OCI-LY3 (cell line): ENCODE measurements around the gene NOP14.

Experiments used
- H2AFZ ChIP-seq: fragments of 200-600, 300-600 bp; shearing (Covaris generic); 2 replicates; pipeline ENCODE4 v1.6.0; 2014; ENCODE audit warnings: antibody characterized with exemption, low read depth, low read length
- H3K27ac ChIP-seq: fragments of 200-600, 300-600 bp; sonication (generic); 2 replicates; pipeline ENCODE4 v1.5.1; 2014; ENCODE audit warnings: mild to moderate bottlenecking, low read length, moderate library complexity, mixed read lengths
- H3K27me3 ChIP-seq: fragments of 200-600, 300-600 bp; sonication (generic); 2 replicates; pipeline ENCODE4 v1.6.1; 2014; ENCODE audit warnings: low read depth, low read length, mixed read lengths
- H3K36me3 ChIP-seq: fragments of 200-600, 300-600 bp; sonication (generic); replicated peaks from 2 replicates; pipeline ENCODE3; 2014; ENCODE audit warnings: low read depth, low read length, mixed read lengths
- H3K4me1 ChIP-seq: fragments of 300-600, 200-600 bp; sonication (generic); 2 replicates; pipeline ENCODE4 v1.6.1; 2014; ENCODE audit warnings: low read length, mixed read lengths
- H3K4me2 ChIP-seq: fragments of 200-600, 300-600 bp; sonication (generic); 2 replicates; pipeline ENCODE4 v1.6.1; 2014; ENCODE audit warnings: low read length, mixed read lengths
- H3K4me3 ChIP-seq: fragments of 300-600, 200-600 bp; sonication (generic); 2 replicates; pipeline ENCODE4 v1.5.1; 2014; ENCODE audit warnings: antibody characterized with exemption, mild to moderate bottlenecking, low read length, moderate library complexity
- H3K79me2 ChIP-seq: fragments of 300-600, 200-600 bp; shearing (Covaris generic); 2 replicates; pipeline ENCODE4 v1.6.1; 2014; ENCODE audit warnings: mild to moderate bottlenecking, low read length, mixed read lengths
- H3K9ac ChIP-seq: fragments of 300-600, 200-600 bp; shearing (Covaris generic); 2 replicates; pipeline ENCODE4 v1.6.0; 2014; ENCODE audit warnings: mild to moderate bottlenecking, low read length, moderate library complexity
- H3K9me3 ChIP-seq: fragments of 200-600, 300-600 bp; shearing (Covaris generic); 2 replicates; pipeline ENCODE4 v1.6.1; 2014; ENCODE audit warnings: low read length, mixed read lengths; ENCODE audit not compliant: insufficient read depth
- H4K20me1 ChIP-seq: fragments of 200-600, 300-600 bp; sonication (generic); 2 replicates; pipeline ENCODE4 v1.6.1; 2016; ENCODE audit warnings: low read length, mixed read lengths; ENCODE audit not compliant: insufficient read depth
- EZH2phosphoT487 ChIP-seq: fragments of 200-600 bp; shearing (Covaris generic); IDR thresholded peaks from 2 replicates; pipeline ENCODE4 v1.6.1; 2018; ENCODE audit warnings: antibody characterized with exemption, mixed run types, low read depth
- TF ChIP-seq, protein P1 (sequence below): fragments of 200-600, 300-600 bp; sonication (generic); IDR thresholded peaks from 2 replicates; pipeline ENCODE4 v1.5.1; 2014; ENCODE audit warnings: antibody characterized with exemption, low read length, low read depth

NOP14 gene

DNA sequence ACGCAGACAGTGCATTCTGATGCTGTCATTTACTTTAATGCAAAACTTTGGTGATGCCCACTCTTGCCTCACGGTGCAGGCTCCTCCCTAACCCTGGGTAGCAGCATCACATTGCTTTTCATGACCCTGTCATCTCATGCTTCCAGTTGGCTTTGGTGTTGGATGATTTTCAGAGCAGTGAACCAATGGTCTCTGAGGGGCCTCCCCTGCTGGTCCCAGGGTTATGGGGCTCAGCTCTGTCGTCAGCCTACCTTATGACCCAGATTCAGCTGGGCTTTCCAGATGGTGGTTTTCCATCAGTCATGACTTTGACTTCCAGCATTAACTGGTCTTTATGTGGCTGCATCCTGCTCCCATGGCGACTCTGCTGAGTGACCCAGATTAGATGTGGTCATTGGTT lies 56.0 kb downstream of the NOP14 start:
- Histone ChIP-seq H4K20me1 (no peaks in the 10 kb centered on the region; the same call in 1 of the 2 replicates), H3K9me3 (no peaks in the 10 kb centered on the region), H3K79me2 (no peaks in the 10 kb centered on the region), H3K36me3 (peaks cover 50% of the 10 kb centered on the region), H3K9ac (no peak overlapping the region), H3K27me3 (no peaks in the 10 kb centered on the region), H3K4me1 (no peaks in the 10 kb centered on the region), H3K4me3 (no peak overlapping the region), H2AFZ (no peak overlapping the region), H3K4me2 (no peak overlapping the region), H3K27ac (no peak overlapping the region)
- TF ChIP-seq, protein P1, sequence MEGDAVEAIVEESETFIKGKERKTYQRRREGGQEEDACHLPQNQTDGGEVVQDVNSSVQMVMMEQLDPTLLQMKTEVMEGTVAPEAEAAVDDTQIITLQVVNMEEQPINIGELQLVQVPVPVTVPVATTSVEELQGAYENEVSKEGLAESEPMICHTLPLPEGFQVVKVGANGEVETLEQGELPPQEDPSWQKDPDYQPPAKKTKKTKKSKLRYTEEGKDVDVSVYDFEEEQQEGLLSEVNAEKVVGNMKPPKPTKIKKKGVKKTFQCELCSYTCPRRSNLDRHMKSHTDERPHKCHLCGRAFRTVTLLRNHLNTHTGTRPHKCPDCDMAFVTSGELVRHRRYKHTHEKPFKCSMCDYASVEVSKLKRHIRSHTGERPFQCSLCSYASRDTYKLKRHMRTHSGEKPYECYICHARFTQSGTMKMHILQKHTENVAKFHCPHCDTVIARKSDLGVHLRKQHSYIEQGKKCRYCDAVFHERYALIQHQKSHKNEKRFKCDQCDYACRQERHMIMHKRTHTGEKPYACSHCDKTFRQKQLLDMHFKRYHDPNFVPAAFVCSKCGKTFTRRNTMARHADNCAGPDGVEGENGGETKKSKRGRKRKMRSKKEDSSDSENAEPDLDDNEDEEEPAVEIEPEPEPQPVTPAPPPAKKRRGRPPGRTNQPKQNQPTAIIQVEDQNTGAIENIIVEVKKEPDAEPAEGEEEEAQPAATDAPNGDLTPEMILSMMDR, result no peak
- no peak for TF ChIP-seq EZH2phosphoT487

DNA sequence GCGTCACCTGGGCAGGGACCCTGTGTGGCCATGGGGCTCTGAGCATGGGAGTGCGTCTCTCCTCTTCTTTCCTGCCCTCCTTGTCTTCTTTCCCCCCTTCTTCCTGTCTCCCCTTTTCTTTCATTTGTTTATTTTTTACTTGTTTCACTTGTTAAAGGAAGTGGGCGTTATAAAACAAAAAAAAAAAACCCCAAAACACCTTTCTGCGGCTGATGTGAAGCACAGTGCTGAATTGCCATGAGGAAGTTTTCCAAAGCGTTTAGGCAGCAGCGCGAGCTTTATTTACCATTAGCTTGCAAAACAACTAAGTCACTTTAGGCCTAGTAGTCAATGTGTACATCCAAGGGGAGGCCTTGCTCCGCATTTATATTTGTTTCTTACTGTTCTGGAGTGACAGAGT lies 57.0 kb downstream of the NOP14 start:
- Histone ChIP-seq H3K9me3 (no peaks in the 10 kb centered on the region), H3K36me3 (peaks cover 54% of the 10 kb centered on the region), H3K4me3 (no peak overlapping the region), H2AFZ (no peak overlapping the region), H4K20me1 (no peaks in the 10 kb centered on the region), H3K27ac (no peak overlapping the region), H3K4me2 (no peak overlapping the region), H3K9ac (no peak overlapping the region), H3K27me3 (no peaks in the 10 kb centered on the region), H3K4me1 (no peaks in the 10 kb centered on the region), H3K79me2 (no peaks in the 10 kb centered on the region)
- no peak for TF ChIP-seq EZH2phosphoT487
- TF ChIP-seq, protein P1, result no peak

DNA sequence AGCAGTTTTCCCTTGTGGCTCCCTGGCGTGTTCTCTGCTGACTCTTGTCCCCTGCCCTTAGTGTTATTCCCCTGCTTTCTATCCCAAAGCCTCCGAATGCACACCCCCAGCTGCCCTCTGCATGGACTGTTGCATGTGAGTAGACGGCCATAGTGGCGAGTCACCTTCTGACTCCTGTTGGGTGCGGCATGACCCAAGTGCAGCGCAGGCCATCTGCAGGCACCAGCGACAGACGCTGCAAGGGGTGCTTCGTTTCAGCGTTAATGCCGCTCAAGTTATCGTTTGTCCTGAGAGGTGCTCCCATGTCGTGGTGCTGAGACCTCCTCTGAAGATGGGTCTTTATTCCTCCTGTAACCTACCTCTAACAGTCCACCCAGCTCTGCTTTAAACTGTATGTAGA lies 57.7 kb downstream of the NOP14 start:
- Histone ChIP-seq H3K4me2 (no peak overlapping the region), H3K36me3 (peaks cover 54% of the 10 kb centered on the region), H4K20me1 (no peaks in the 10 kb centered on the region), H3K79me2 (no peaks in the 10 kb centered on the region), H2AFZ (no peak overlapping the region), H3K4me3 (no peak overlapping the region), H3K9ac (no peak overlapping the region), H3K4me1 (no peaks in the 10 kb centered on the region), H3K27ac (no peak overlapping the region), H3K9me3 (no peaks in the 10 kb centered on the region), H3K27me3 (no peaks in the 10 kb centered on the region)
- no peak for TF ChIP-seq EZH2phosphoT487
- TF ChIP-seq, protein P1, result no peak

DNA sequence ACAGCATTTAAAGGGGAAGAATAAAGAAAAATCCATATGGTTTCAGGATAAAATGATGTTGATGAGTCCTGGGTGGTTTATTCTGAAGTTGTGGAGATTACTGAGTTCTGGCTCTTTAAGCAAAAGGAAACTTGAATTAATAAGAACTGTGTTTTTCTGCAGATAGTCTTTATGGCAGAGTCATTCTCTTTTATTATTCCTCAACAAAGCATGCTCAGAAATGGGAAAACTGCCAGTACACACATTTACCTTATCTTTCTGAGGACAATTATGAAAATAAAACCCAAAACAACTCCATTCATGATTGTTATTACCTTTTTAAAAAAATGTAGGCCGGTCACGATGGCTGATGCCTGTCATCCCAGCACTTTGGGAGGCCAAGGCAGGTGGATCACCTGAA lies 61.1 kb downstream of the NOP14 start:
- peaks cover 57% of the 10 kb centered on the region for H3K36me3 ChIP-seq
- H3K27ac ChIP-seq, result no peak overlapping the region
- H3K4me2 ChIP-seq, result no peak overlapping the region
- no peak overlapping the region for H3K4me3 ChIP-seq
- no peak for TF ChIP-seq EZH2phosphoT487
- TF ChIP-seq, protein P1, result no peak
- H3K79me2 ChIP-seq, result no peaks in the 10 kb centered on the region
- H3K9ac ChIP-seq, result no peak overlapping the region
- H3K27me3 ChIP-seq, result no peaks in the 10 kb centered on the region
- no peaks in the 10 kb centered on the region for H3K4me1 ChIP-seq
- H3K9me3 ChIP-seq, result no peaks in the 10 kb centered on the region
- no peaks in the 10 kb centered on the region for H4K20me1 ChIP-seq
- H2AFZ ChIP-seq, result no peak overlapping the region
